ENCODE measurements around the gene ERN2.

DNA sequence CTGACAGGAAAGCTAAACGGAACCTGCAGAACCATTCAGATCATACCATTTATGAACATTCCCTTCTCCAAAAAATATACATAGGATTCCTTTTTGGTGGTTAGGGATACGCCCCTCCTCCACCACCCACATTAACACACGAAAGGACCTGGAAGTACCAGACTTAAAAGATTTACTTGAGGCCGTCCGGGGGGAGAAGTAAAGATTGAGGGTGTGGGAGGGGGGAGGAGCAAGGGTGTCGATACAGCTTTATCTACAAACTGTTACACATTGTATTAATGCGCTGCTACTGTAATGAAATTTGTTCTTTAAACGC is 72.4 kb downstream of the ERN2 start:
- TF ChIP-seq, protein P1, sequence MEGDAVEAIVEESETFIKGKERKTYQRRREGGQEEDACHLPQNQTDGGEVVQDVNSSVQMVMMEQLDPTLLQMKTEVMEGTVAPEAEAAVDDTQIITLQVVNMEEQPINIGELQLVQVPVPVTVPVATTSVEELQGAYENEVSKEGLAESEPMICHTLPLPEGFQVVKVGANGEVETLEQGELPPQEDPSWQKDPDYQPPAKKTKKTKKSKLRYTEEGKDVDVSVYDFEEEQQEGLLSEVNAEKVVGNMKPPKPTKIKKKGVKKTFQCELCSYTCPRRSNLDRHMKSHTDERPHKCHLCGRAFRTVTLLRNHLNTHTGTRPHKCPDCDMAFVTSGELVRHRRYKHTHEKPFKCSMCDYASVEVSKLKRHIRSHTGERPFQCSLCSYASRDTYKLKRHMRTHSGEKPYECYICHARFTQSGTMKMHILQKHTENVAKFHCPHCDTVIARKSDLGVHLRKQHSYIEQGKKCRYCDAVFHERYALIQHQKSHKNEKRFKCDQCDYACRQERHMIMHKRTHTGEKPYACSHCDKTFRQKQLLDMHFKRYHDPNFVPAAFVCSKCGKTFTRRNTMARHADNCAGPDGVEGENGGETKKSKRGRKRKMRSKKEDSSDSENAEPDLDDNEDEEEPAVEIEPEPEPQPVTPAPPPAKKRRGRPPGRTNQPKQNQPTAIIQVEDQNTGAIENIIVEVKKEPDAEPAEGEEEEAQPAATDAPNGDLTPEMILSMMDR (IDR thresholded peaks at IDR 0.05) = no peak
- TF ChIP-seq POLR2A (IDR thresholded peaks at IDR 0.05) = no peak

All from heart left ventricle (tissue), 13 donors.